DOHH2 (cell line): ENCODE measurements around the gene RMC1.
"Not testable (repeated sequence)": the region's sequence is repeated elsewhere in the genome, so short reads cannot be mapped to it uniquely, and the experiment has no call there.

Source experiments
- H3F3A ChIP-seq: fragments of 200-600 bp; sonication (generic), shearing (Covaris generic); 2 replicates; pipeline ENCODE4 v1.6.0; 2016; ENCODE audit warnings: antibody characterized with exemption, mild to moderate bottlenecking; ENCODE audit not compliant: control insufficient read depth, insufficient read depth
- H3K27ac ChIP-seq: fragments of 200-600 bp; sonication (generic); 2 replicates; pipeline ENCODE4 v1.5.1; 2014; ENCODE audit warnings: low read depth, mild to moderate bottlenecking, low read length, moderate library complexity
- H3K27me3 ChIP-seq: fragments of 200-600 bp; sonication (generic); 2 replicates; pipeline ENCODE4 v1.6.1; 2014; ENCODE audit warnings: mild to moderate bottlenecking, low read length, mixed read lengths; ENCODE audit not compliant: control insufficient read depth
- H3K36me3 ChIP-seq: fragments of 200-600 bp; sonication (generic); 2 replicates; pipeline ENCODE4 v1.6.1; 2014; ENCODE audit warnings: mild to moderate bottlenecking, low read length, moderate library complexity, mixed read lengths; ENCODE audit not compliant: control insufficient read depth
- H3K4me1 ChIP-seq: fragments of 200-600 bp; sonication (generic); 2 replicates; pipeline ENCODE4 v1.6.1; 2014; ENCODE audit warnings: mild to moderate bottlenecking, low read length, mixed read lengths; ENCODE audit not compliant: control insufficient read depth
- H3K4me2 ChIP-seq: fragments of 200-600 bp; sonication (generic); 2 replicates; pipeline ENCODE4 v1.6.0; 2014; ENCODE audit warnings: mild to moderate bottlenecking, low read length, moderate library complexity
- H3K4me3 ChIP-seq: fragments of 200-600 bp; sonication (generic); 2 replicates; pipeline ENCODE4 v1.5.1; 2014; ENCODE audit warnings: mild to moderate bottlenecking, low read length, mixed read lengths
- H3K79me2 ChIP-seq: fragments of 200-600 bp; sonication (generic); 2 replicates; pipeline ENCODE4 v1.6.1; 2014; ENCODE audit warnings: mild to moderate bottlenecking, low read length, mixed read lengths; ENCODE audit not compliant: control insufficient read depth
- H3K9me2 ChIP-seq: fragments of 200-600 bp; sonication (generic); replicated peaks from 2 replicates; pipeline ENCODE4 v1.6.1; 2014; ENCODE audit warnings: mild to moderate bottlenecking, low read length, mixed read lengths; ENCODE audit not compliant: control insufficient read depth
- H3K9me3 ChIP-seq: fragments of 200-600 bp; sonication (generic); 2 replicates; pipeline ENCODE4 v1.6.1; 2014; ENCODE audit warnings: antibody characterized with exemption, low read length, mixed read lengths; ENCODE audit not compliant: control insufficient read depth, insufficient read depth
- H4K20me1 ChIP-seq: fragments of 200-600 bp; sonication (generic); 2 replicates; pipeline ENCODE4 v1.6.0; 2014; ENCODE audit warnings: low read depth, mild to moderate bottlenecking, antibody characterized with exemption, low read length, moderate library complexity; ENCODE audit not compliant: control insufficient read depth, insufficient read depth
- CTCF ChIP-seq: fragments of 200-600 bp; sonication (generic); IDR thresholded peaks from one replicate; pipeline ENCODE4 v1.5.1; 2014; ENCODE audit warnings: antibody characterized with exemption, mild to moderate bottlenecking, low read depth, low read length; ENCODE audit not compliant: poor library complexity, severe bottlenecking
- EZH2phosphoT487 ChIP-seq: fragments of 200-600 bp; sonication (generic); IDR thresholded peaks from 2 replicates; pipeline ENCODE4 v1.6.1; 2017; ENCODE audit warnings: borderline replicate concordance, mild to moderate bottlenecking, antibody characterized with exemption, low read length, moderate library complexity, mixed read lengths

RMC1 gene

GRCh38 chr18:23506393-23506792, 3.1 kb downstream of the RMC1 start:
- no peak overlapping the region for H3K27ac ChIP-seq
- H4K20me1 ChIP-seq, result no peaks in the 10 kb centered on the region
- TF ChIP-seq EZH2phosphoT487, result no peak
- TF ChIP-seq CTCF, result no peak
- no peaks in the 10 kb centered on the region for H3F3A ChIP-seq
- H3K9me3 ChIP-seq, result no peaks in the 10 kb centered on the region
- no peaks in the 10 kb centered on the region for H3K27me3 ChIP-seq
- no peak overlapping the region for H3K4me3 ChIP-seq
- H3K9me2 ChIP-seq, result no peaks in the 10 kb centered on the region
- H3K4me1 ChIP-seq, result peaks cover 28% of the 10 kb centered on the region
- H3K4me2 ChIP-seq, result no peak overlapping the region
- peaks cover 47% of the 10 kb centered on the region for H3K36me3 ChIP-seq
- H3K79me2 ChIP-seq, result peaks cover 45% of the 10 kb centered on the region

- H3K79me2 ChIP-seq, result peaks cover 20% of the 10 kb centered on the region
- H3K4me3 ChIP-seq, H4K20me1 ChIP-seq, H3F3A ChIP-seq, H3K9me3 ChIP-seq, H3K27ac ChIP-seq, H3K4me2 ChIP-seq, H3K27me3 ChIP-seq, H3K9me2 ChIP-seq: not testable (repeated sequence)
- H3K36me3 ChIP-seq, result peaks cover 66% of the 10 kb centered on the region
- H3K4me1 ChIP-seq, result peaks cover 16% of the 10 kb centered on the region
Measured at GRCh38 chr18:23510923-23511322, 7.6 kb downstream of the RMC1 start.

- not testable (repeated sequence) for H3K27me3 ChIP-seq, H3K9me2 ChIP-seq, H3K4me2 ChIP-seq, H3K27ac ChIP-seq, H3K4me3 ChIP-seq, H3F3A ChIP-seq, H3K79me2 ChIP-seq, H3K9me3 ChIP-seq, H4K20me1 ChIP-seq
- H3K36me3 ChIP-seq, result peaks cover 67% of the 10 kb centered on the region
- peaks cover 14% of the 10 kb centered on the region for H3K4me1 ChIP-seq
Measured at GRCh38 chr18:23512216-23512615, 8.9 kb downstream of the RMC1 start.

- Histone ChIP-seq H3K36me3 (peaks cover 67% of the 10 kb centered on the region), H3K9me3 (no peaks in the 10 kb centered on the region), H3K9me2 (no peaks in the 10 kb centered on the region), H4K20me1 (no peaks in the 10 kb centered on the region), H3K4me3 (no peak overlapping the region), H3K27me3 (no peaks in the 10 kb centered on the region), H3K4me1 (peaks cover 14% of the 10 kb centered on the region), H3K79me2 (peaks cover 4% of the 10 kb centered on the region), H3K4me2 (no peak overlapping the region), H3K27ac (no peak overlapping the region), H3F3A (peaks cover 9% of the 10 kb centered on the region)
- TF ChIP-seq CTCF (no peak), EZH2phosphoT487 (no peak)
Measured at GRCh38 chr18:23512641-23513040, 9.3 kb downstream of the RMC1 start.
